Osteocyte (in vitro differentiated cells): ENCODE measurements around the gene MED26. TPM values are rescaled to one million over a fixed set of nuclear protein-coding genes. Genes with fewer than 3 reads are reported as not detected.

Experiments used
- DNase-seq: peaks from one replicate; pipeline ENCODE4 v3.0.0; 2021; ENCODE audit warnings: mixed read lengths; ENCODE audit not compliant: unreplicated experiment; ENCODE audit errors: extremely low spot score
- H3K27ac Mint-ChIP-seq: one replicate; pipeline ENCODE4 v1.8.0; 2021; ENCODE audit warnings: mild to moderate bottlenecking, mixed read lengths; ENCODE audit not compliant: unreplicated experiment
- H3K27me3 Mint-ChIP-seq: one replicate; pipeline ENCODE4 v1.8.0; 2021; ENCODE audit warnings: mixed read lengths; ENCODE audit not compliant: unreplicated experiment
- H3K36me3 Mint-ChIP-seq: one replicate; pipeline ENCODE4 v1.8.0; 2021; ENCODE audit warnings: mixed read lengths; ENCODE audit not compliant: unreplicated experiment
- H3K4me1 Mint-ChIP-seq: one replicate; pipeline ENCODE4 v1.8.0; 2021; ENCODE audit warnings: mixed read lengths; ENCODE audit not compliant: unreplicated experiment
- H3K4me3 Mint-ChIP-seq: one replicate; pipeline ENCODE4 v1.8.0; 2021; ENCODE audit warnings: mild to moderate bottlenecking, moderate library complexity, mixed read lengths; ENCODE audit not compliant: unreplicated experiment
- H3K9me3 Mint-ChIP-seq: one replicate; pipeline ENCODE4 v1.8.0; 2021; ENCODE audit warnings: mixed read lengths; ENCODE audit not compliant: unreplicated experiment
- total RNA-seq: library from RNA; stranded (reverse); gene quantifications from 2 replicates; pipeline ENCODE4 v1.2.1, GENCODE V29; 2021
- TF ChIP-seq, protein P1 (sequence below): fragments of 200-600 bp; sonication (generic); IDR thresholded peaks from 2 replicates; pipeline ENCODE4 v1.5.0; 2021; ENCODE audit warnings: antibody characterized with exemption, mild to moderate bottlenecking, moderate library complexity

MED26 gene
- total RNA-seq, 1 donor from 2014 or later: 9.5 TPM

DNA sequence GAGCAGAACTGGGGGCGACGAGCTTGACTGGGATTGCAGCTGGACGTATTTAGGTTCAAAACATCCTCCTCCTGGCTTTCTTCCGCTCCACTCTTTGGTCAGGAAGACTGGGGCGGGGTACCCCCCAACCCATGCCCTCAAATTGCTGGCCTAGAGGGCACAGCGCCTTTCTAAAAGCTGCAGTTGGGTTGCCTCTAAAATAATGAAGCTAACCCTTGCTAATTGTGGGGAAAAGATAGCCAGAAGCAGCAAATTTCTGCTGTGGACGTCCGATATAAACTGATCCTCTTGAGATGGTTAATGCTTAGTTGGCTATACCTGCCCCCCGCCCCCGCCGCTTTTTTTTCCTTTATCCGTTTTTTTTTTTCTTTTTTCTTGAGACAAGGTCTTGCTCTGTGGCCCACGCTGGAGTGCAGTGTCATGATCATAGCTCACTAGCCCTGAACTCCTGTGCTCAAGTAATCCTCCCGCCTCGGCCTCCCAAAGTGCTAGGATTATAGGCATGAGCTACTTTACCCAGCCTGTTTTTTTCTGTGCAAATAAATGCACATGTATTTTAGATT is 85.0 kb downstream of the MED26 start:
- Mint-ChIP-seq H3K4me1 (peaks cover 27% of the 10 kb centered on the region), H3K27me3 (no peaks in the 10 kb centered on the region), H3K36me3 (peaks cover 14% of the 10 kb centered on the region), H3K27ac (peak overlapping the region; percentile 80), H3K4me3 (peak overlapping the region; percentile 87), H3K9me3 (no peaks in the 10 kb centered on the region)
- TF ChIP-seq, protein P1, sequence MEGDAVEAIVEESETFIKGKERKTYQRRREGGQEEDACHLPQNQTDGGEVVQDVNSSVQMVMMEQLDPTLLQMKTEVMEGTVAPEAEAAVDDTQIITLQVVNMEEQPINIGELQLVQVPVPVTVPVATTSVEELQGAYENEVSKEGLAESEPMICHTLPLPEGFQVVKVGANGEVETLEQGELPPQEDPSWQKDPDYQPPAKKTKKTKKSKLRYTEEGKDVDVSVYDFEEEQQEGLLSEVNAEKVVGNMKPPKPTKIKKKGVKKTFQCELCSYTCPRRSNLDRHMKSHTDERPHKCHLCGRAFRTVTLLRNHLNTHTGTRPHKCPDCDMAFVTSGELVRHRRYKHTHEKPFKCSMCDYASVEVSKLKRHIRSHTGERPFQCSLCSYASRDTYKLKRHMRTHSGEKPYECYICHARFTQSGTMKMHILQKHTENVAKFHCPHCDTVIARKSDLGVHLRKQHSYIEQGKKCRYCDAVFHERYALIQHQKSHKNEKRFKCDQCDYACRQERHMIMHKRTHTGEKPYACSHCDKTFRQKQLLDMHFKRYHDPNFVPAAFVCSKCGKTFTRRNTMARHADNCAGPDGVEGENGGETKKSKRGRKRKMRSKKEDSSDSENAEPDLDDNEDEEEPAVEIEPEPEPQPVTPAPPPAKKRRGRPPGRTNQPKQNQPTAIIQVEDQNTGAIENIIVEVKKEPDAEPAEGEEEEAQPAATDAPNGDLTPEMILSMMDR: no peak
- DNase-seq: no peak

DNA sequence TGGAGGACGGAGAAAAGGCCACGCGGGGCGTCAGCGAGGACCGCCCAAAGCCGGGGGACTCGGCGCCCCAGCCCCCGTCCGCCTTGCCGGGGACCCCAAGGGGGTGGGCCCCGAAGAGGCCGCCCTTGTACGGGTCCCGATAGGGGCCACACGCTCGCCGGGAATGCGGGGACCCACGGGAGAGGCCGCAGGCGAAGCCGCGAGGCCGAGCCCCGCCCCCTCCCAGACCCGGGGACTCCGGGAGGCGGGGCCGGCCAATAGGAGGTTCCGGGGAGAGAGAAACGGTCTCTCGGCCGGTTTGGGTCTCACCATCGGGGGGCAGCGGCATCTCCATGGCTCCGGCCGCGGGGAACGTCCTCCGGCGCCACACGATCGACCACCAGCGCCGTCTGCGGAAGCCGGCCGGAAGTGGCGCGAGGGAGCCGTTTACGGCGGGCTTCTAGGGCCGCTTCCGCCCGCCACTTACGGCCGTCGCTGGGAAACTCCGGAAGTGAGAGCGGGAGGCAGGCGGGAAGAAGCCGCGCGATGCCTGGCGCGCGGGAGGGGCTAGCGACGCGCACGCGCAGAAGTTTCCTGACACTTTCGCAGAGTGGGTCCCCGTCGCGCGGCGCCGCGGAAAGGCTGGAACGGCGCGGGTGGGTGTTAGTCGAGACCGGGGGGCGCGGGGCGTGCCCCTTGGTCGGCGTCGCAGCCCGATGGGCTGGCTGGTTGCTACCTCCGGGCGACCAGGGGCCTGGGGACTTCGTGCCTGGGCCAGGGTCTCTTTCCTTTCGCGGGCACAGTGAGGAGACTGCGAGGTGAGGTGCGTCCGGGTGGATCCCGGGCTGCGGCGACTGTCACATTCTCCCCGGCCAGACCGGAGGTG is 85.7 kb downstream of the MED26 start, which contains the start of gene CHERP:
CHERP (minus strand) TSS at position 393 of the 865 bp plus-strand sequence; CDS start at position 334, 59 bp downstream.
- Mint-ChIP-seq H3K36me3 (peaks cover 17% of the 10 kb centered on the region), H3K27me3 (no peaks in the 10 kb centered on the region), H3K4me1 (peaks cover 29% of the 10 kb centered on the region), H3K9me3 (no peaks in the 10 kb centered on the region), H3K4me3 (peak within 1 kb of the TSS; percentile 87), H3K27ac (peak within 1 kb of the TSS; percentile 80)
- TF ChIP-seq, protein P1: no peak
- DNase-seq: peak; percentile 98

DNA sequence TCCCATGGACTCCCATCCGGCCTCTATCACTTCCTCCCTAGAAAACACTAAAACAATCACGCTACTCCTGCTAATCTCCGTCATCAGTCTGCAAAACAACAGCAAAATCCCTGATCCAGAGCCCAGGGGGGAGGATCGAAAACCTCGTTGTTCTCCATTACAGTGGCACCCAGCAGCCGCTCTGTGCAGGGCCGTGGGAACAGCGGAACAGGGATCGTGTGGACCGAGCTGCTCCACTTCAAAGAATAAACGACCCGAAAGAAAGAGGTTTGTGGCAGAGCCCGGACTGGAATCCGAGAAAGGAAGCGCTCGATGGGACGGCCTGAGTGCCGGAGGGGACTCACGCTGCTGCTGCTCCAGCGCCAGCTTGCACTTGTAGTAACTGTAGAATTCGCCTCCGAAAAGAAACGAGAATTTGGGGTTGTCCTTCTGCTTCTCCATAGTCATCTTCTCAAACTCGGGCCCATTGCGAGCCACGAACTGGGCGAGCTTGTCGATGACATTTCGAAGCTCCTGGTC is 86.4 kb downstream of the MED26 start:
- TF ChIP-seq, protein P1: no peak
- H3K4me1 Mint-ChIP-seq: peaks cover 29% of the 10 kb centered on the region
- H3K4me3 Mint-ChIP-seq: peak overlapping the region; percentile 87
- H3K27me3 Mint-ChIP-seq: no peaks in the 10 kb centered on the region
- H3K36me3 Mint-ChIP-seq: peaks cover 19% of the 10 kb centered on the region
- DNase-seq: no peak
- peak overlapping the region; percentile 48 for H3K27ac Mint-ChIP-seq
- H3K9me3 Mint-ChIP-seq: no peaks in the 10 kb centered on the region

GRCh38 chr19:16540948-16541347 is 87.1 kb downstream of the MED26 start:
- peaks cover 29% of the 10 kb centered on the region for H3K4me1 Mint-ChIP-seq
- peak overlapping the region; percentile 87 for H3K4me3 Mint-ChIP-seq
- no peaks in the 10 kb centered on the region for H3K9me3 Mint-ChIP-seq
- peaks cover 23% of the 10 kb centered on the region for H3K36me3 Mint-ChIP-seq
- TF ChIP-seq, protein P1: no peak
- no peak for DNase-seq
- H3K27ac Mint-ChIP-seq: peak overlapping the region; percentile 48
- H3K27me3 Mint-ChIP-seq: no peaks in the 10 kb centered on the region

GRCh38 chr19:16537111-16537510 is 90.9 kb downstream of the MED26 start:
- H3K9me3 Mint-ChIP-seq: no peaks in the 10 kb centered on the region
- no peaks in the 10 kb centered on the region for H3K27me3 Mint-ChIP-seq
- no peak overlapping the region for H3K27ac Mint-ChIP-seq
- DNase-seq: no peak
- no peak overlapping the region for H3K4me3 Mint-ChIP-seq
- TF ChIP-seq, protein P1: no peak
- peaks cover 33% of the 10 kb centered on the region for H3K36me3 Mint-ChIP-seq
- H3K4me1 Mint-ChIP-seq: peaks cover 17% of the 10 kb centered on the region
